Loucy (cell line): Measurements from ENCODE around the gene VSTM1.

Source experiments
- H2AFZ ChIP-seq: fragments of 200-600 bp; sonication (generic); 2 replicates; pipeline ENCODE4 v1.6.0; 2016; ENCODE audit warnings: antibody characterized with exemption, mild to moderate bottlenecking, low read length, moderate library complexity
- H3F3A ChIP-seq: fragments of 200-600 bp; 2 replicates; pipeline ENCODE4 v1.6.0; 2016; ENCODE audit warnings: antibody characterized with exemption, low read depth, mild to moderate bottlenecking
- H3K27me3 ChIP-seq: fragments of 200-600 bp; sonication (generic); 2 replicates; pipeline ENCODE4 v1.6.1; 2014; ENCODE audit warnings: low read length, mild to moderate bottlenecking; ENCODE audit not compliant: insufficient read depth, poor library complexity, severe bottlenecking
- H3K36me3 ChIP-seq: fragments of 200-600 bp; sonication (generic); 2 replicates; pipeline ENCODE4 v1.6.1; 2016; ENCODE audit warnings: low read length; ENCODE audit not compliant: insufficient read depth
- H3K4me1 ChIP-seq: fragments of 200-600 bp; sonication (generic); 2 replicates; pipeline ENCODE4 v1.5.1; 2014; ENCODE audit warnings: low read length, mild to moderate bottlenecking; ENCODE audit not compliant: insufficient read depth, poor library complexity, severe bottlenecking
- H3K4me2 ChIP-seq: fragments of 200-600 bp; sonication (generic); 2 replicates; pipeline ENCODE4 v1.6.0; 2014; ENCODE audit warnings: antibody characterized with exemption, low read length, low read depth, mild to moderate bottlenecking; ENCODE audit not compliant: poor library complexity, severe bottlenecking
- H3K4me3 ChIP-seq: fragments of 200-600 bp; sonication (generic); 2 replicates; pipeline ENCODE4 v1.5.1; 2014; ENCODE audit warnings: low read length, mild to moderate bottlenecking, mixed read lengths; ENCODE audit not compliant: poor library complexity, severe bottlenecking
- H3K79me2 ChIP-seq: fragments of 200-600 bp; sonication (generic); 2 replicates; pipeline ENCODE4 v1.6.1; 2014; ENCODE audit warnings: low read length; ENCODE audit not compliant: insufficient read depth
- H3K9ac ChIP-seq: fragments of 200-600 bp; sonication (generic); 2 replicates; pipeline ENCODE4 v1.6.0; 2014; ENCODE audit warnings: mild to moderate bottlenecking, low read depth, low read length, moderate library complexity; ENCODE audit not compliant: poor library complexity, severe bottlenecking
- H3K9me2 ChIP-seq: fragments of 200-600 bp; sonication (generic); replicated peaks from 2 replicates; pipeline ENCODE4 v1.6.1; 2016; ENCODE audit warnings: low read depth, low read length, mixed read lengths
- H3K9me3 ChIP-seq: fragments of 200-600 bp; sonication (generic); 2 replicates; pipeline ENCODE4 v1.6.1; 2014; ENCODE audit warnings: mild to moderate bottlenecking, antibody characterized with exemption, low read length, low read depth; ENCODE audit not compliant: insufficient read depth
- H4K20me1 ChIP-seq: fragments of 200-600 bp; sonication (generic); 2 replicates; pipeline ENCODE4 v1.6.0; 2014; ENCODE audit warnings: antibody characterized with exemption, low read length, mild to moderate bottlenecking; ENCODE audit not compliant: insufficient read depth, poor library complexity, severe bottlenecking
- EZH2phosphoT487 ChIP-seq: fragments of 200-600 bp; IDR thresholded peaks from 2 replicates; pipeline ENCODE4 v1.6.1; 2018; ENCODE audit warnings: antibody characterized with exemption, mild to moderate bottlenecking, moderate library complexity, borderline replicate concordance
- TF ChIP-seq, protein P1 (sequence below): fragments of 200-600 bp; sonication (generic); conservative IDR thresholded peaks from 2 replicates; pipeline ENCODE4 v1.5.1; 2014; ENCODE audit warnings: mild to moderate bottlenecking, antibody characterized with exemption, low read length

The VSTM1 gene

GRCh38 chr19:54047616-54048015, 16.1 kb downstream of the VSTM1 start:
- H3K4me3 ChIP-seq, result no peak overlapping the region
- no peak overlapping the region for H3K9ac ChIP-seq
- H3K9me2 ChIP-seq, result no peaks in the 10 kb centered on the region
- no peaks in the 10 kb centered on the region for H3K27me3 ChIP-seq
- TF ChIP-seq EZH2phosphoT487, result no peak
- TF ChIP-seq, protein P1, sequence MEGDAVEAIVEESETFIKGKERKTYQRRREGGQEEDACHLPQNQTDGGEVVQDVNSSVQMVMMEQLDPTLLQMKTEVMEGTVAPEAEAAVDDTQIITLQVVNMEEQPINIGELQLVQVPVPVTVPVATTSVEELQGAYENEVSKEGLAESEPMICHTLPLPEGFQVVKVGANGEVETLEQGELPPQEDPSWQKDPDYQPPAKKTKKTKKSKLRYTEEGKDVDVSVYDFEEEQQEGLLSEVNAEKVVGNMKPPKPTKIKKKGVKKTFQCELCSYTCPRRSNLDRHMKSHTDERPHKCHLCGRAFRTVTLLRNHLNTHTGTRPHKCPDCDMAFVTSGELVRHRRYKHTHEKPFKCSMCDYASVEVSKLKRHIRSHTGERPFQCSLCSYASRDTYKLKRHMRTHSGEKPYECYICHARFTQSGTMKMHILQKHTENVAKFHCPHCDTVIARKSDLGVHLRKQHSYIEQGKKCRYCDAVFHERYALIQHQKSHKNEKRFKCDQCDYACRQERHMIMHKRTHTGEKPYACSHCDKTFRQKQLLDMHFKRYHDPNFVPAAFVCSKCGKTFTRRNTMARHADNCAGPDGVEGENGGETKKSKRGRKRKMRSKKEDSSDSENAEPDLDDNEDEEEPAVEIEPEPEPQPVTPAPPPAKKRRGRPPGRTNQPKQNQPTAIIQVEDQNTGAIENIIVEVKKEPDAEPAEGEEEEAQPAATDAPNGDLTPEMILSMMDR, result no peak
- no peaks in the 10 kb centered on the region for H3F3A ChIP-seq
- H4K20me1 ChIP-seq, result no peaks in the 10 kb centered on the region
- no peak overlapping the region for H3K4me2 ChIP-seq
- no peaks in the 10 kb centered on the region for H3K4me1 ChIP-seq
- H3K9me3 ChIP-seq, result no peaks in the 10 kb centered on the region
- H3K36me3 ChIP-seq, result no peaks in the 10 kb centered on the region
- no peaks in the 10 kb centered on the region for H3K79me2 ChIP-seq
- H2AFZ ChIP-seq, result no peak overlapping the region

DNA sequence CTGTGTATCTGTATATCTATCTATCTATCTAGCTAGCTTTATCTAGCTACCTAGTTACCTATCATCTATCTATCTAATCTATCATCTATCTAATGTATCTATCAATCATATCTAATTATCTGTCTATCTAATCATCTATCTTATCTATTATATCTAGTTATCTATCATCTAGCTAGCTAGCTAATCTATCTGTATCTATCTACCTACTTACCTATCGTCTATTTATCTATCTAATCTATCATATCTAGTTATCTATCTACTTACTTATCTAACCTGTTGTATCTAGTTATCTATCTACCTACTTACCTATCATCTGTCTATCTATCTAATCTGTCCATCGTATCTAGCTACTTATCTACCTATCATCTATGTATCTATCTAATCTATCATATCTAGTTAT, 17.9 kb downstream of the VSTM1 start:
- Histone ChIP-seq H3F3A (no peaks in the 10 kb centered on the region), H3K9me2 (no peaks in the 10 kb centered on the region), H3K4me2 (no peak overlapping the region), H3K36me3 (no peaks in the 10 kb centered on the region), H4K20me1 (no peaks in the 10 kb centered on the region), H3K4me3 (no peak overlapping the region), H3K4me1 (no peaks in the 10 kb centered on the region), H3K27me3 (no peaks in the 10 kb centered on the region), H3K9me3 (no peaks in the 10 kb centered on the region), H3K79me2 (no peaks in the 10 kb centered on the region), H2AFZ (no peak overlapping the region), H3K9ac (no peak overlapping the region)
- no peak for TF ChIP-seq EZH2phosphoT487
- TF ChIP-seq, protein P1, result no peak

GRCh38 chr19:54042989-54043388, 20.7 kb downstream of the VSTM1 start:
- Histone ChIP-seq H3F3A (no peaks in the 10 kb centered on the region), H3K79me2 (no peaks in the 10 kb centered on the region), H3K36me3 (no peaks in the 10 kb centered on the region), H2AFZ (no peak overlapping the region), H3K4me2 (no peak overlapping the region), H3K4me1 (no peaks in the 10 kb centered on the region), H3K9me2 (no peaks in the 10 kb centered on the region), H3K27me3 (no peaks in the 10 kb centered on the region), H3K9me3 (no peaks in the 10 kb centered on the region), H3K4me3 (no peak overlapping the region), H4K20me1 (no peaks in the 10 kb centered on the region), H3K9ac (no peak overlapping the region)
- TF ChIP-seq EZH2phosphoT487, result no peak
- TF ChIP-seq, protein P1, result no peak
